Skeletal muscle cell (primary cell): ENCODE measurements around the gene PGC.

Source experiments
- DNase-seq: peaks from one replicate; pipeline ENCODE4 v3.0.0-alpha.2; 2010; ENCODE audit warnings: low read depth
- H3K4me3 ChIP-seq: 2 replicates; pipeline ENCODE4 v1.5.1; 2011; ENCODE audit warnings: low read depth, mild to moderate bottlenecking, control low read depth, low read length, moderate library complexity

PGC gene

GRCh38 chr6:41689171-41690008 is 57.8 kb downstream of the PGC start:
- no peak for DNase-seq
- no peak overlapping the region for H3K4me3 ChIP-seq

GRCh38 chr6:41688256-41688965 is 58.8 kb downstream of the PGC start:
- DNase-seq: no peak
- H3K4me3 ChIP-seq: no peak overlapping the region

GRCh38 chr6:41687501-41688175 is 59.6 kb downstream of the PGC start:
- H3K4me3 ChIP-seq: no peak overlapping the region
- DNase-seq: no peak
